ENCODE results near the gene BANK1. TPM values are rescaled to one million over a fixed set of nuclear protein-coding genes. Genes with fewer than 3 reads are reported as not detected.

BANK1 gene
- total and polyA plus RNA-seq, 2 of the 8 experiments (the other 6 are each of a cell fraction or from before 2014, with no cell fraction given) = 0.59 to 0.93 TPM

GRCh38 chr4:101818362-101818761, 27.8 kb downstream of the BANK1 start (continued):
- no peak for TF ChIP-seq CHD7 (IDR thresholded peaks at IDR 0.05; ENCODE audit: insufficient replicate concordance, low read length)
- no peak for TF ChIP-seq GTF2F1 (IDR thresholded peaks at IDR 0.05; ENCODE audit: borderline replicate concordance, low read depth, low read length)
